ENCODE data around the gene YTHDC1.

- no peak for TF ChIP-seq POLR2A (IDR thresholded peaks at IDR 0.05)
- TF ChIP-seq CTCF (IDR thresholded peaks at IDR 0.05), result no peak
Measured at GRCh38 chr4:68272860-68273259, 77.0 kb downstream of the YTHDC1 start.

Measured in breast epithelium (tissue), 3 donors.